Retina (tissue), 1 donor: Measurements from ENCODE around the gene ASF1B.
"Not testable (repeated sequence)": the region's sequence is repeated elsewhere in the genome, so short reads cannot be mapped to it uniquely, and the experiment has no call there.

ENCODE experiments used
- DNase-seq: peaks from one replicate; pipeline ENCODE4 v3.0.0-alpha.2; 2016

The ASF1B gene

GRCh38 chr19:14136509-14137281, at the start of gene ASF1B:
ASF1B (minus strand) TSS chr19:14136589; CDS start chr19:14136456, 133 bp downstream.
- DNase-seq = peak; percentile 100

DNA sequence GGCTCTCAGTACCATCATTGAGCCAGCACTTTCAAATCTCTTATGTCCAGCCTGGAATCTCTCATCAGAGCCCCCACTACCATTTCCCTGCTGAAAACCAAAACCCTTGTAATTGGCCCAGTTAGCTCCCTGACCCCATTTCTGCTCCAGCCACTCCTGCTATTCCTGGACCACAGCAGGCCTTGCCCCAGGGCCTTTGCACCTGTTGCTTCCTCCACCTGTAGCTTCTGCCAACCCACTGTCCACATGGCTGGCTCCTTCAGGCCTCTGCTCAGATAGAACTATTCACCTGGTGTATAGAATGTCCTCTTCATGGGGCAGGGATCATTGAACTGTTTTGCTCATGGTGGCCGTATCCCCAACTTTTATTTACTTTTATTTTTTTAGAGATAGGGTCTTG, 49.3 kb upstream of the ASF1B start:
- not testable (repeated sequence) for DNase-seq

DNA sequence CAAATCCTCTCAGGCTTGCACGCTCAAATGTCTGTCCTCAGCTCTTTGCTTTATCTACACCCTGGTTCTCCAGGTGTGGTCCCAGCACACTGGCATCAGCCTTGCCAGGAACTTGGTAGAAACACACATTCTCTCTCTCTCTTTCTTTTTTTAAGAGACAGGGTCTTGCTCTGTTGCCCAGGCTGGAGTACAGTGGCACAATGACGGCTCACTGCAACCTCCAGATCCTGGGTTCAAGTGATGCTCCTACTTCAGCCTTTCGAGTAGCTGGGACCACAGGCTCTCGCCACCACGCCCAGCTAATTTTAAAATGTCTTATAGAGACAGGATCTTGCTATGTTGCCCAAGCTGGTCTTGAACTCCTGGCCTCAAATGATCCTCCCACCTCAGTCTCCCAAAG, 48.8 kb upstream of the ASF1B start:
- no peak for DNase-seq

DNA sequence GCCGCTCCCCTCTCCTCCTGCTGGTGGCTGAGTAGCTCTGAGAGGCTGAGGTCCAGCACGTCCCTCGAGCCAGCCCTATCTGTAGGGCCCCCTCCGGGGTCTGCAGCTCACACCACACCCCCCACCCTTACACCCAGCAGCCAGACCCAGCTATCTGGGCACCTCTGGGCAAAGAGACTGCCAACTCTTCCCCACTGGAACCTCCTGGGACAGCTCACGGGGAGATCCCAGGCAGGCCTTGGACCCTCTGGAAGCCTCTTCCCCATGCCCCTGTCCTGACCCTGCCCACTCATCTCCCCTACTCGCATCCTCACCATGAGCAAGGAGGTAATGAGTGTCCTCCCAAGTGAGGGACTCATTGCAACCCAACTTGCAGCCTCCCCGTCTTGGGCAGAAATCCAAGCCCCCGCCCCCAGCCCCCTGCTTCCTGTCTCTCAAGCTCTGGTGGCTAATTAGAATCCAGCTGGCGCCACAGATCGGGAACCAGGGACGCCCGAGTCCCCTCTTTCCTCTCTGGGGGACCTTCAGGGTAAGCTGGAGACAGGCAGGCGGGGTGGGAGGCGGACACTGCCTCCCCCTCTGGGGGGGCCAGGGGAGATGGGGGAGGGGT, 47.5 kb upstream of the ASF1B start:
- DNase-seq = no peak

GRCh38 chr19:14182476-14182875, 46.1 kb upstream of the ASF1B start:
- DNase-seq = no peak

- DNase-seq = no peak
Observed at GRCh38 chr19:14181906-14182305, 45.5 kb upstream of the ASF1B start.

DNA sequence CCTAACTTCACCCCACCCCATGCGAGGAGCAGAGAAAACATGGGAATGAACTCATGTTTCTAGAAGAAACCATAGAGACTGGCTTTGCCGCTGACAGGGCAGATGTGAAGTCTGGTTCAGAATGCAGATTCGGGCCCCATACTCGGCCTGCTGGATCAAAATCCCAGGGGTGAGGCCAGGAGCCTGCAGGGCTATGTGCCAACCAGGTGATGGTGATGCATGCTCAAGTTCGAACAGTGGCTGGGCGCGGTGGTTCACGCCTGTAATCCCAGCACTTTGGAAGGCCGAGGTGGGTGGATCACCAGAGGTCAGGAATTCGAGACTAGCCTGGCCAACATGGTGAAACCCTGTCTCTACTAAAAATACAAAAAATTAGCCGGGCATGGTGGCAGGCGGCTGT, 44.8 kb upstream of the ASF1B start:
- not testable (repeated sequence) for DNase-seq

DNA sequence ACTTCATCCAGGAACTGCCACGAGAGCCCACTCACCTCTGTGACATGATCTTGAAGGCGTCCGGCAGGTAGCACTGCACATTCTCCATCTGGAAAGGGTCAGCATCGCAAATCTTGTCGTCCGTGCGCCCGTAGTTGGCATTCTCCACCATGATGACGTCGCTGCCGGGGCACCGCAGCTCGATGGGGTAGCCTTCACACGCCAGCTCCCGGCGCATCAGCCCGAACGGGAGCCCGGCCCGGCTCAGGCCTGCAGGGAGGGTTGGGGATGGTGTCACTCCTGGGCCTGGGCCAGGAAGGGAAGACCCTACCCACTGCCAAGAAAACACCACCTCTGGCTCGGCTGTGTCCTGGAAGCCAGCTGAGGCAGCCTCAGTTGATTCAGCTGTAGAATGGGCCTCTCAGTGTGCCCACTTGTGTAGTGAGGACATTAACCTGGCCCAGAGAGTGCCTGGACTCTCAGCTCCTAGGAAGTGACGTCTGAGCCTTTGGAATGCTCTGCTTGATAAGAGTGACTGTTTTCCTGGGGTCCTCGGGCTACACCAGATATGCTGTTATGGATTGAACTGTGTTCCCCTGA, 41.2 kb upstream of the ASF1B start:
- DNase-seq = no peak

GRCh38 chr19:14175351-14175792, 39.0 kb upstream of the ASF1B start:
- no peak for DNase-seq

- no peak for DNase-seq
Observed at GRCh38 chr19:14174883-14175282, 38.5 kb upstream of the ASF1B start.

- no peak for DNase-seq
Observed at GRCh38 chr19:14168993-14169392, 32.6 kb upstream of the ASF1B start.

- DNase-seq = no peak
Observed at GRCh38 chr19:14168259-14168972, 32.0 kb upstream of the ASF1B start.

- DNase-seq = no peak
Observed at GRCh38 chr19:14167576-14168138, 31.3 kb upstream of the ASF1B start.

DNA sequence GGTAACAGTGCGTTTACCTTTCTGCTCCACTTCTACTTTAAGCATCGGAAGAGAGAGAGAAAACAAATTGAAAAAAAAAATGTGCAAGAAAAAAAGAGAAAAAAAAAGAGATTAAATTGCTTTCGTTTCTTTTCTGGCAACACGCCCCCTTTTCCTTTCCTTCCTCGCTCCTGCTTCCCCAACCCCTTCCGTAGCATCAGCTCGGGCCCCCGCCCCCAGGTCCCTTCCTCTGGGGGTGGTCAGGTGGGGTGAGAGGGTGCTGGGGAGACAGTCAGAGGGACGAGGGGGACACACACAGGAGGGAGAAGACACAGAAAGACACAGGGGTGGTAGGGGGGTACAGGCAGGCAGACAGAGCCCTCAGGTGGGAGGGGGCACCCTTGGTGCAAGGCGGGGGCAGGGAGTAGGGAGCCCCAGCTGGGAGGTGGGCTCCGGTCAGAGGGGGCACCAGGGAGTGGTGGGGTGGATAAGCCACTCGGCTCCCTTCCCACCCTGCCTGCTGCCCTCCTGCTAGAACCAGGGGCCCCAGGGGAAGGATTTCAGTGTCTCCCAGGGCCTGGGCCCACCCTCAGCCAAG, 30.7 kb upstream of the ASF1B start:
- no peak for DNase-seq

- no peak for DNase-seq
Observed at GRCh38 chr19:14165990-14166830, 29.8 kb upstream of the ASF1B start.

- no peak for DNase-seq
Observed at GRCh38 chr19:14164724-14165493, 28.5 kb upstream of the ASF1B start.

- no peak for DNase-seq
Observed at GRCh38 chr19:14164082-14164481, 27.7 kb upstream of the ASF1B start.

DNA sequence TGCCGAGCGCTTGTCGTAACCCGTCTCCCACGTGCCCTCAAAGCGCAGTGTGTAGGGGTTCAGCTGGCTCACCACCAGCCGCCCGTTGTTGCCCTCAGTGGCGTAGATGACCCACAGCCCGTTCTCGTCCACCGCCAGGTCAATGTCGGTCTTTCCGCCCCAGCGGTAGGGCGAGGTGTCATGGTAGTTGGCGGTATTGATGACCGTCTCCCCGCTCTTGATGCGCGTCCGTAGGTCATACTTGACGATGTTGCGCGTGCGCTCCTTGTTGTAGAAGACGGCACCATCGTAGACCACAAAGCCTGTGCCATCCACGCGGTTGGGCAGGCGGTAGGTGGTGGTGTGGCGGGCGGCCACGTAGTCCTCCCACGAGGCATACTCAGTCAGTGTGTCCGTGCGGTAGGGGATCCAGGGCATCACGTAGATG, 26.5 kb upstream of the ASF1B start:
- DNase-seq = no peak

GRCh38 chr19:14161305-14161704, 24.9 kb upstream of the ASF1B start:
- no peak for DNase-seq

- no peak for DNase-seq
Observed at GRCh38 chr19:14160017-14160703, 23.8 kb upstream of the ASF1B start.
